Measurements from ENCODE around the gene DLG2. TPM values are rescaled to one million over a fixed set of nuclear protein-coding genes. Genes with fewer than 3 reads are reported as not detected.

DLG2 gene
- total and polyA plus RNA-seq, 2 of the 8 experiments (the other 6 are each of a cell fraction or from before 2014, with no cell fraction given) = 1.7 to 14.3 TPM

- H3K14ac ChIP-seq (ENCODE audit: insufficient read length) = no peak overlapping the region
- H2AK5ac ChIP-seq (ENCODE audit: low read depth, low read length) = no peak overlapping the region
- H4K5ac ChIP-seq (ENCODE audit: insufficient read length, low read depth, low read length) = no peak overlapping the region
- FAIRE-seq (peak; percentile 13), DNase-seq (ENCODE audit: low read depth in 1 of 2, low spot score in 2 of 2) (no peak)
- no peak overlapping the region for H2BK12ac ChIP-seq (ENCODE audit: low read depth, low read length)
- H3K23me2 ChIP-seq (ENCODE audit: low read depth, low read length) = no peaks in the 10 kb centered on the region
- H2BK120ac ChIP-seq (replicated peaks; ENCODE audit: low read depth, low read length) = no peak overlapping the region
- H3K79me1 ChIP-seq (ENCODE audit: low read depth, low read length) = no peaks in the 10 kb centered on the region
- H3K79me2 ChIP-seq (ENCODE audit: control insufficient read depth in 1 of 2, insufficient read depth in 2 of 2, low read length in 2 of 2) = no peaks in the 10 kb centered on the region
- no peaks in the 10 kb centered on the region for H4K20me1 ChIP-seq (replicated peaks in 1 of 2; ENCODE audit: control insufficient read depth in 1 of 2, insufficient read depth in 2 of 2, low read length in 2 of 2)
- no peak overlapping the region for H2BK5ac ChIP-seq (ENCODE audit: low read depth, low read length)
- no peak overlapping the region for H3K4me3 ChIP-seq (ENCODE audit: extremely low read depth in 1 of 4, insufficient read depth in 2 of 4, low read depth in 3 of 4, low read length in 4 of 4)
- ChIA-PET POLR2A (ENCODE audit: partially characterized antibody) (no interaction called here), CTCF (ENCODE audit: partially characterized antibody) (interaction anchor here (1.8 kb wide), 1 partner anchor 15 kb away, joined by 8 read pairs; no protein-coding TSS in a partner anchor)
- no peak overlapping the region for H3K4me2 ChIP-seq (ENCODE audit: insufficient read depth in 1 of 2, low read depth in 2 of 2, low read length in 2 of 2)
- no peak overlapping the region for H3K18ac ChIP-seq (ENCODE audit: extremely low read depth, low read length)
- H2AFZ ChIP-seq (ENCODE audit: low read length) = no peak overlapping the region
- no peak for TF ChIP-seq BACH1 (IDR thresholded peaks at IDR 0.05; ENCODE audit: low read length)
- peak; percentile 44; the same call in 1 of the 2 replicates for TF ChIP-seq CEBPB (IDR thresholded peaks at IDR 0.05; ENCODE audit: low read depth, low read length)
- no peak for TF ChIP-seq CHD1 (IDR thresholded peaks at IDR 0.05; ENCODE audit: low read depth, low read length)
- no peak for TF ChIP-seq POLR2AphosphoS5 (IDR thresholded peaks at IDR 0.05; ENCODE audit: low read depth, low read length)
- no peaks in the 10 kb centered on the region for H3K4me1 ChIP-seq (replicated peaks in 1 of 4; ENCODE audit: control insufficient read depth in 3 of 4, insufficient read depth in 4 of 4, low read length in 3 of 4)
- no peaks in the 10 kb centered on the region for H3K9me3 ChIP-seq (ENCODE audit: insufficient read depth in 2 of 2, low read depth in 1 of 2, low read length in 1 of 2)
- WGBS, 2 experiments (ENCODE audit: extremely low coverage in 1 of 2, insufficient coverage in 1 of 2, insufficient read length in 1 of 2, insufficient replicate concordance in 2 of 2, low coverage in 1 of 2, low lambda C conversion rate in 2 of 2, missing lambda C conversion rate in 1 of 2) = 84% methylated on average over 2 of the region's 2 CpGs; no CpG with 5 or more reads in 1 of the 2 experiments
- no peak overlapping the region for H3K4ac ChIP-seq (replicated peaks; ENCODE audit: insufficient read length, low read depth, low read length)
- H3K36me3 ChIP-seq (ENCODE audit: control insufficient read depth in 2 of 4, insufficient read depth in 4 of 4, low read length in 3 of 4) = no peaks in the 10 kb centered on the region
- H3K56ac ChIP-seq (replicated peaks; ENCODE audit: insufficient read length, low read depth, low read length) = no peak overlapping the region
- no peak overlapping the region for H4K91ac ChIP-seq (replicated peaks; ENCODE audit: insufficient read length, low read length)
- H3K27me3 ChIP-seq (replicated peaks in 1 of 4; ENCODE audit: control insufficient read depth in 3 of 4, extremely low read depth in 1 of 4, insufficient read depth in 3 of 4, low read length in 3 of 4) = no peaks in the 10 kb centered on the region
- H3K9ac ChIP-seq (replicated peaks in 1 of 4; ENCODE audit: extremely low read depth in 1 of 4, low read depth in 3 of 4, low read length in 3 of 4) = no peak overlapping the region
- H2BK20ac ChIP-seq (ENCODE audit: low read length) = no peak overlapping the region
- H3K23ac ChIP-seq (ENCODE audit: insufficient read length) = no peak overlapping the region
- H3K27ac ChIP-seq (ENCODE audit: low read depth, low read length) = no peak overlapping the region
- H2BK15ac ChIP-seq (ENCODE audit: low read length) = no peak overlapping the region
- H4K8ac ChIP-seq (ENCODE audit: extremely low read depth, insufficient read depth, low read length) = no peak overlapping the region
These were observed 742.3 kb downstream of the DLG2 start for GRCh38 chr11:84884836-84885235.
